GM12878 (cell line): Measurements from ENCODE around the gene MLPH. TPM values are rescaled to one million over a fixed set of nuclear protein-coding genes. Genes with fewer than 3 reads are reported as not detected.

ENCODE experiments used
- ATAC-seq: fragments of 200-7000 bp; cut with Tn5 transposase; 3 replicates; pipeline ENCODE4 v1.9.1; 2020; ENCODE audit warnings: mild to moderate bottlenecking, moderate library complexity
- BruUV-seq: library from RNA; stranded (reverse); fragments of 400-500 nt; replicated peaks from 2 replicates; lab custom pipeline; 2021; lab: Mats Ljungman, UMichigan
- CTCF ChIA-PET: fragments of 300-600 bp; sonication (Branson Sonifier 250); formaldehyde crosslinking; extraction: SDS; loops from one replicate; lab custom pipeline; 2021; ENCODE audit warnings: inconsistent platforms; lab: Yijun Ruan, JAX
- POLR2A ChIA-PET: fragments of 350-600 bp; formaldehyde crosslinking; extraction: SDS; loops from one replicate; lab custom pipeline; 2021; ENCODE audit warnings: inconsistent platforms; lab: Charles Lee
- RAD21 ChIA-PET: fragments of 300-600 bp; sonication (Branson Sonifier 250); formaldehyde crosslinking; loops from one replicate; lab custom pipeline; 2023; ENCODE audit warnings: antibody characterized with exemption; ENCODE audit not compliant: unreplicated experiment; lab: Charles Lee
- SMC1A ChIA-PET: fragments of 300-600 bp; sonication (Branson Sonifier 250); formaldehyde crosslinking; loops from one replicate; lab custom pipeline; 2023; ENCODE audit not compliant: unreplicated experiment, uncharacterized antibody; lab: Charles Lee
- DNase-seq: peaks from one replicate; pipeline ENCODE4 v3.0.0-alpha.2; 2011; ENCODE audit warnings: low read depth, low spot score
- FAIRE-seq: peaks from 3 replicates; lab custom pipeline; 2011; peaks lifted over from hg19 to GRCh38; lab: Jason Lieb, UNC
- H2AFZ ChIP-seq: 2 replicates; pipeline ENCODE4 v1.6.0; 2011; ENCODE audit warnings: low read depth, low read length, control low read depth; ENCODE audit not compliant: control insufficient read depth
- H3K27ac ChIP-seq: 2 replicates; pipeline ENCODE4 v1.5.1; 2011; ENCODE audit warnings: control low read depth; ENCODE audit not compliant: control insufficient read depth, insufficient read depth
- H3K27me3 ChIP-seq, 2 experiments: replicated peaks in 1 of 2; 2 replicates each; pipeline versions ENCODE4 v1.6.0 to v1.6.1; 2011; ENCODE audit warnings: low read length in 1 of 2; ENCODE audit not compliant: control insufficient read depth in 2 of 2, insufficient read depth in 2 of 2
- H3K36me3 ChIP-seq, 2 experiments: 2 replicates each; pipeline ENCODE4 v1.5.1; 2011; ENCODE audit warnings: low read length in 1 of 2; ENCODE audit not compliant: control insufficient read depth in 2 of 2, insufficient read depth in 2 of 2
- H3K4me1 ChIP-seq: 2 replicates; pipeline ENCODE4 v1.6.1; 2011; ENCODE audit warnings: mild to moderate bottlenecking, low read length, moderate library complexity, mixed read lengths; ENCODE audit not compliant: control insufficient read depth, insufficient read depth
- H3K4me2 ChIP-seq: 2 replicates; pipeline ENCODE4 v1.6.0; 2011; ENCODE audit warnings: control low read depth; ENCODE audit not compliant: control insufficient read depth, insufficient read depth
- H3K4me3 ChIP-seq: fragments of 200-600 bp; sonication (generic); 2 replicates; pipeline ENCODE4 v1.5.1; 2016
- H3K79me2 ChIP-seq: 2 replicates; pipeline ENCODE4 v1.6.0; 2011; ENCODE audit warnings: low read length; ENCODE audit not compliant: control insufficient read depth, insufficient read depth
- H3K9ac ChIP-seq: 2 replicates; pipeline ENCODE4 v1.8.0; 2011; ENCODE audit warnings: low read length, control low read depth, mixed read lengths; ENCODE audit not compliant: control insufficient read depth, insufficient read depth
- H3K9me3 ChIP-seq: replicated peaks from 3 replicates; pipeline ENCODE4 v1.5.1; 2011; ENCODE audit warnings: mild to moderate bottlenecking, low read length; ENCODE audit not compliant: control insufficient read depth, insufficient read depth
- H4K20me1 ChIP-seq: 2 replicates; pipeline ENCODE4 v1.6.0; 2011; ENCODE audit not compliant: control insufficient read depth, insufficient read depth
- ASH2L ChIP-seq: fragments of 300-600, 200-600 bp; sonication (generic); IDR thresholded peaks from 2 replicates; pipeline ENCODE4 v1.6.1; 2017; ENCODE audit warnings: low read depth, mild to moderate bottlenecking, borderline replicate concordance
- BRCA1 ChIP-seq: IDR thresholded peaks from 2 replicates; pipeline ENCODE4 v1.6.1; 2011; ENCODE audit warnings: low read depth, low read length, improper control_type of control experiment
- CBX3 ChIP-seq: fragments of 200-600 bp; sonication (generic); IDR thresholded peaks from 2 replicates; pipeline ENCODE4 v1.6.1; 2016; ENCODE audit warnings: low read depth, borderline replicate concordance
- CHD4 ChIP-seq: fragments of 200-600 bp; sonication (generic); IDR thresholded peaks from 2 replicates; pipeline ENCODE4 v1.6.1; 2016; ENCODE audit warnings: mild to moderate bottlenecking
- ETV6 ChIP-seq, 2 experiments: fragments of 450-650 bp in 1 of 2; IDR thresholded peaks in 1 of 2; conservative IDR thresholded peaks in 1 of 2; 2 replicates each; pipeline ENCODE4 v1.6.1; 2014; ENCODE audit warnings: antibody characterized with exemption in 1 of 2, borderline replicate concordance in 1 of 2, low read depth in 1 of 2, mild to moderate bottlenecking in 1 of 2, moderate library complexity in 1 of 2
- GATAD2B ChIP-seq: fragments of 450-650 bp; conservative IDR thresholded peaks from 2 replicates; pipeline ENCODE4 v1.6.1; 2017; ENCODE audit warnings: low read depth, mild to moderate bottlenecking, moderate library complexity
- KLF5 ChIP-seq: fragments of 450-650 bp; IDR thresholded peaks from 2 replicates; pipeline ENCODE4 v1.6.1; 2014; ENCODE audit warnings: mild to moderate bottlenecking; ENCODE audit not compliant: partially characterized antibody
- LARP7 ChIP-seq: fragments of 450-650 bp; IDR thresholded peaks from 2 replicates; pipeline ENCODE4 v1.6.1; 2017; ENCODE audit warnings: mild to moderate bottlenecking
- POLR2AphosphoS2 ChIP-seq: IDR thresholded peaks from 2 replicates; pipeline ENCODE4 v1.6.1; 2011; ENCODE audit warnings: low read depth, mild to moderate bottlenecking, low read length, improper control_type of control experiment, moderate library complexity
- POU2F2 ChIP-seq: IDR thresholded peaks from 3 replicates; pipeline ENCODE4 v1.6.1; 2011; ENCODE audit warnings: low read depth, mild to moderate bottlenecking, low read length, borderline replicate concordance
- SMARCA5 ChIP-seq: fragments of 450-650 bp; IDR thresholded peaks from 2 replicates; pipeline ENCODE4 v1.6.1; 2017; ENCODE audit warnings: mild to moderate bottlenecking
- TCF3 ChIP-seq: IDR thresholded peaks from 2 replicates; pipeline ENCODE4 v1.6.1; 2012; ENCODE audit warnings: low read depth, mild to moderate bottlenecking, low read length, borderline replicate concordance; ENCODE audit not compliant: insufficient read depth
- TCF7 ChIP-seq: IDR thresholded peaks from 2 replicates; pipeline ENCODE4 v1.6.1; 2014; ENCODE audit warnings: antibody characterized with exemption, borderline replicate concordance
- YY1 ChIP-seq: IDR thresholded peaks from 2 replicates; pipeline ENCODE4 v1.6.1; 2011; ENCODE audit warnings: low read depth, mild to moderate bottlenecking, low read length
- WGBS: methylation state at CpG from one replicate; pipeline ENCODE4 v1.1.6; 2016; ENCODE audit warnings: low lambda C conversion rate; ENCODE audit not compliant: insufficient replicate concordance, insufficient coverage; ENCODE audit errors: missing lambda C conversion rate; 5-methylcytosine and 5-hydroxymethylcytosine counted together
- in situ Hi-C: fragments of 300-500 bp; cut with MboI; formaldehyde crosslinking; loops from 9 replicates; pipeline ENCODE4 v1.14.3; 2018; ENCODE audit warnings: mixed read lengths
- intact Hi-C: fragments of 100-400 bp; cut with micrococcal nuclease; formaldehyde crosslinking; loops from one replicate; pipeline ENCODE4 v1.14.2; 2022; ENCODE audit not compliant: unreplicated experiment
- polyA plus RNA-seq, 11 experiments: library from polyadenylated mRNA; depleted of rRNA in 4 of 11; unstranded in 6 of 11; stranded (reverse) in 5 of 11; fragments of >200 nt; fragmentation: Nextera tagmentation in 4 of 11; fragmentation: Illumina TruSeq in 1 of 11; extraction: Ambion mirVana in 4 of 11; extraction: Trizol in 1 of 11; gene quantifications; 1 replicate in 1 of 11; 2 replicates in 10 of 11; pipeline versions ENCODE4 v1.2.1 to v1.2.3, GENCODE V29; 2011 to 2016; ENCODE audit warnings: inconsistent platforms in 2 of 11, missing spikeins in 2 of 11, low read depth in 1 of 11
- total RNA-seq, 4 experiments: library from RNA; depleted of rRNA in 3 of 4; stranded (reverse); fragments of >200 nt in 3 of 4; fragmentation: Illumina TruSeq in 1 of 4; extraction: Trizol in 1 of 4; gene quantifications; 2 replicates each; pipeline versions ENCODE4 v1.2.1 to v1.2.3, GENCODE V29; 2013 to 2021
- TF ChIP-seq, protein P1 (sequence below): fragments of 150-350 bp; IDR thresholded peaks from 2 replicates; pipeline ENCODE4 v1.6.1; 2016; ENCODE audit warnings: low read depth, low read length
- TF ChIP-seq, protein P2 (sequence below): IDR thresholded peaks from 2 replicates; pipeline ENCODE4 v1.6.1; 2012; ENCODE audit warnings: low read depth, low read length, improper control_type of control experiment
- TF ChIP-seq, protein P3 (sequence below): fragments of 450-650 bp; IDR thresholded peaks from 2 replicates; pipeline ENCODE4 v1.6.1; 2017; ENCODE audit warnings: antibody characterized with exemption, mild to moderate bottlenecking, moderate library complexity

The MLPH gene
- total and polyA plus RNA-seq, 10 of the 15 experiments (the other 5 are each of a cell fraction or from before 2014, with no cell fraction given): 0.16 to 0.85 TPM; not detected in 8

DNA sequence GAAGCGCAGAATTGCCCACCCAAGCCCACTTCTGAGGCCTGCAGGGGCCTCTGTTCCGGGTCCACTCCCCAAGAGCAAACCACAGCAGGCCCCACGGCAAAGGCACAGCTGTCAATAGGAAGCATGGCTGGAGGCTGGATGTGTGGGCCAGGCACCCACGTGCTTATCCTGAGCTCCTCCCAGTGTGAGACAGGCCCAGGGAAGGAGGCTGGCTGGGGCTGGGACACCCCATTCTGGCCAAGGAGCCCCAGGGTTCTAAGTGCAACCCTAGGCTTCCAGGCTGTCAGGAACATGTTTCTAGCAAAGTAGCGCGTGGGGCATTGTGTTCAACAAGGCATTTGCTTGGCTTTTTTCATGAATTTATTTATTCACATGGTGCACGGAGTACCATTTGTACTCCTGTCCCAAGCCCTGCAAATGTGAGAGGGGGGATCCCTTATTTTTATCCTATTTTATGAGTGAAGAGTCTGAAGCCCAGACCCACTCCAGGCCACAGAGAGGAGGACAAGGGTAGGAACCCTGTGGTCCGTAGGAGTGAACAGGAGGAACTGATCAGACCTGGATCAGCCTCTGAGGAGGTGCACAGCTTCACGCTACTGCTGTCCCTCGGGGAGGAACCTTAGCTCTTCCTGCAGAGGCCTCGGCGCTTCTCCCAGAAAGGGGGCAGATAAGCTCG lies 109.6 kb downstream of the MLPH start:
- FAIRE-seq: no peak
- 73% methylated on average over 13 of the region's 13 CpGs for WGBS
- intact Hi-C loops: no loop called here

More for the DNA sequence above, 109.6 kb downstream of the MLPH start:
- ChIA-PET POLR2A (interaction anchor here (0.6 to 0.7 kb wide), 2 partner anchors 146 to 154 kb away, joined by 3 read pairs; no protein-coding TSS in a partner anchor), RAD21 (interaction anchor here (1.6 kb wide), 1 partner anchor 24 kb away, joined by 4 read pairs; no protein-coding TSS in a partner anchor), SMC1A (interaction anchor here (1.3 kb wide), 1 partner anchor 10 kb away, joined by 3 read pairs; no protein-coding TSS in a partner anchor)
- ATAC-seq (no peak), DNase-seq (no peak)
- H3K27ac ChIP-seq: no peak overlapping the region
- BruUV-seq: no TSS peak
- in situ Hi-C loops: no loop called here
- H4K20me1 ChIP-seq: no peaks in the 10 kb centered on the region
- H3K4me3 ChIP-seq: no peak overlapping the region
- no peak overlapping the region for H3K4me2 ChIP-seq
- H3K9me3 ChIP-seq: no peaks in the 10 kb centered on the region
- no peaks in the 10 kb centered on the region for H3K4me1 ChIP-seq
- H2AFZ ChIP-seq: no peak overlapping the region
- no peak overlapping the region for H3K9ac ChIP-seq
- no peaks in the 10 kb centered on the region for H3K36me3 ChIP-seq
- no peak for TF ChIP-seq YY1
- TF ChIP-seq TCF3: no peak
- no peak for TF ChIP-seq CBX3
- TF ChIP-seq ASH2L: no peak
- no peak for TF ChIP-seq TCF7
- TF ChIP-seq CHD4: no peak
- TF ChIP-seq LARP7: no peak
- no peak for TF ChIP-seq BRCA1
- TF ChIP-seq, protein P1, sequence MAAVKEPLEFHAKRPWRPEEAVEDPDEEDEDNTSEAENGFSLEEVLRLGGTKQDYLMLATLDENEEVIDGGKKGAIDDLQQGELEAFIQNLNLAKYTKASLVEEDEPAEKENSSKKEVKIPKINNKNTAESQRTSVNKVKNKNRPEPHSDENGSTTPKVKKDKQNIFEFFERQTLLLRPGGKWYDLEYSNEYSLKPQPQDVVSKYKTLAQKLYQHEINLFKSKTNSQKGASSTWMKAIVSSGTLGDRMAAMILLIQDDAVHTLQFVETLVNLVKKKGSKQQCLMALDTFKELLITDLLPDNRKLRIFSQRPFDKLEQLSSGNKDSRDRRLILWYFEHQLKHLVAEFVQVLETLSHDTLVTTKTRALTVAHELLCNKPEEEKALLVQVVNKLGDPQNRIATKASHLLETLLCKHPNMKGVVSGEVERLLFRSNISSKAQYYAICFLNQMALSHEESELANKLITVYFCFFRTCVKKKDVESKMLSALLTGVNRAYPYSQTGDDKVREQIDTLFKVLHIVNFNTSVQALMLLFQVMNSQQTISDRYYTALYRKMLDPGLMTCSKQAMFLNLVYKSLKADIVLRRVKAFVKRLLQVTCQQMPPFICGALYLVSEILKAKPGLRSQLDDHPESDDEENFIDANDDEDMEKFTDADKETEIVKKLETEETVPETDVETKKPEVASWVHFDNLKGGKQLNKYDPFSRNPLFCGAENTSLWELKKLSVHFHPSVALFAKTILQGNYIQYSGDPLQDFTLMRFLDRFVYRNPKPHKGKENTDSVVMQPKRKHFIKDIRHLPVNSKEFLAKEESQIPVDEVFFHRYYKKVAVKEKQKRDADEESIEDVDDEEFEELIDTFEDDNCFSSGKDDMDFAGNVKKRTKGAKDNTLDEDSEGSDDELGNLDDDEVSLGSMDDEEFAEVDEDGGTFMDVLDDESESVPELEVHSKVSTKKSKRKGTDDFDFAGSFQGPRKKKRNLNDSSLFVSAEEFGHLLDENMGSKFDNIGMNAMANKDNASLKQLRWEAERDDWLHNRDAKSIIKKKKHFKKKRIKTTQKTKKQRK: no peak
- TF ChIP-seq KLF5: no peak
- no peak for TF ChIP-seq ETV6 (conservative IDR thresholded peaks at IDR 0.05 in 1 of 2, IDR thresholded peaks at IDR 0.05 in 1 of 2; ENCODE audit: borderline replicate concordance in 1 of 2, low read depth in 1 of 2)
- TF ChIP-seq SMARCA5: no peak
- TF ChIP-seq POLR2AphosphoS2: no peak
- no peak for TF ChIP-seq GATAD2B
- TF ChIP-seq POU2F2: no peak
- TF ChIP-seq, protein P2, sequence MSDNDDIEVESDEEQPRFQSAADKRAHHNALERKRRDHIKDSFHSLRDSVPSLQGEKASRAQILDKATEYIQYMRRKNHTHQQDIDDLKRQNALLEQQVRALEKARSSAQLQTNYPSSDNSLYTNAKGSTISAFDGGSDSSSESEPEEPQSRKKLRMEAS: no peak
- TF ChIP-seq, protein P3, sequence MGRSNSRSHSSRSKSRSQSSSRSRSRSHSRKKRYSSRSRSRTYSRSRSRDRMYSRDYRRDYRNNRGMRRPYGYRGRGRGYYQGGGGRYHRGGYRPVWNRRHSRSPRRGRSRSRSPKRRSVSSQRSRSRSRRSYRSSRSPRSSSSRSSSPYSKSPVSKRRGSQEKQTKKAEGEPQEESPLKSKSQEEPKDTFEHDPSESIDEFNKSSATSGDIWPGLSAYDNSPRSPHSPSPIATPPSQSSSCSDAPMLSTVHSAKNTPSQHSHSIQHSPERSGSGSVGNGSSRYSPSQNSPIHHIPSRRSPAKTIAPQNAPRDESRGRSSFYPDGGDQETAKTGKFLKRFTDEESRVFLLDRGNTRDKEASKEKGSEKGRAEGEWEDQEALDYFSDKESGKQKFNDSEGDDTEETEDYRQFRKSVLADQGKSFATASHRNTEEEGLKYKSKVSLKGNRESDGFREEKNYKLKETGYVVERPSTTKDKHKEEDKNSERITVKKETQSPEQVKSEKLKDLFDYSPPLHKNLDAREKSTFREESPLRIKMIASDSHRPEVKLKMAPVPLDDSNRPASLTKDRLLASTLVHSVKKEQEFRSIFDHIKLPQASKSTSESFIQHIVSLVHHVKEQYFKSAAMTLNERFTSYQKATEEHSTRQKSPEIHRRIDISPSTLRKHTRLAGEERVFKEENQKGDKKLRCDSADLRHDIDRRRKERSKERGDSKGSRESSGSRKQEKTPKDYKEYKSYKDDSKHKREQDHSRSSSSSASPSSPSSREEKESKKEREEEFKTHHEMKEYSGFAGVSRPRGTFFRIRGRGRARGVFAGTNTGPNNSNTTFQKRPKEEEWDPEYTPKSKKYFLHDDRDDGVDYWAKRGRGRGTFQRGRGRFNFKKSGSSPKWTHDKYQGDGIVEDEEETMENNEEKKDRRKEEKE: no peak
- TF ChIP-seq, all 136 proteins: peak for 0
- CTCF ChIA-PET: no interaction called here
- H3K79me2 ChIP-seq: no peaks in the 10 kb centered on the region
- H3K27me3 ChIP-seq: no peaks in the 10 kb centered on the region; a peak in 1 of 4 replicates
